Right renal pelvis (tissue), 4 donors: ENCODE data around the gene UBL7. TPM values are rescaled to one million over a fixed set of nuclear protein-coding genes. Genes with fewer than 3 reads are reported as not detected.
"Not testable (repeated sequence)": the region's sequence is repeated elsewhere in the genome, so short reads cannot be mapped to it uniquely, and the experiment has no call there.

Source experiments
- DNase-seq, 4 donors: peaks; one replicate each; pipeline ENCODE4 v3.0.0-alpha.2; 2013; ENCODE audit warnings: low read depth in 4 of 4, low spot score in 3 of 4, missing footprints in 1 of 4
- polyA plus RNA-seq, 4 donors: library from polyadenylated mRNA; unstranded; fragments of 120-200 nt; gene quantifications; one replicate each; pipeline ENCODE4 v1.2.1, GENCODE V29; 2013; ENCODE audit not compliant: insufficient read length in 4 of 4

The UBL7 gene
- polyA plus RNA-seq, 4 donors, result 60.4 to 73.9 (median 65.5) TPM

DNA sequence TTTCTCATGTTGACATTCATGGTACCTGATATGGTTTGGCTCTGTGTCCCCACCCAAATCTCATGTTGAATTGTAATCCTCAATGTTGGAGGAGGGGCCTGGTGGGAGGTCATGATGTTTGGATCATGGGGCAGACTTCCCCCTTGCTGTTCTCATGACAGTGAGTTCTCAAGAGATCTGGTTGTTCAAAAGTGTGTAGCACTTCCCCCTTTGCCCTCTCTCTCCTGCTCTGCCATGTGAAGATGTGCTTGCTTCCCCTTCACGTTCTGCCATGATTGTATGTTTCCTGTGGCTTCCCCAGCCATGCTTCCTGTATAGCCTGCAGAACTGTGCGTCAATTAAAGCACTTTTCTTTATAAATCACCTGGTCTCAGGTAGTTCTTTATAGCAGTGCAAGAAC is 3.3 kb upstream of the UBL7 start:
- no peak for DNase-seq

DNA sequence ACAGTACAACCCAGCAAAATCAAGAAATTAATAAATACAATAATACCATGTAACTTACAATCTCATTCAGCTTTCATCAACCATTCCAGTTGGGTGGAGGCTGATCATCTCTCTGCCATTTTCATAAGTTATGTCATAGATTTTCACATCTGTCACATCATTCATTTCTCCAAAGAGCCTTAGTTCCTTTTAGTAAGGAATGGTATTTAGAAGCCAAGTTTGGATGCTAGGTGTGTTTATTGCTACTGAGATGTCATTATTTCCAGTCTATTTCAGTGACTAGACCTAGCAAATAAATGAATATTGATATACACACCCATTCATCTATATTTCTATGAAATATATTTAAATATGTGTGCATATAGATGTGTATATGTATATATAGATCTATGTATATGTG is 2.7 kb upstream of the UBL7 start:
- no peak for DNase-seq

DNA sequence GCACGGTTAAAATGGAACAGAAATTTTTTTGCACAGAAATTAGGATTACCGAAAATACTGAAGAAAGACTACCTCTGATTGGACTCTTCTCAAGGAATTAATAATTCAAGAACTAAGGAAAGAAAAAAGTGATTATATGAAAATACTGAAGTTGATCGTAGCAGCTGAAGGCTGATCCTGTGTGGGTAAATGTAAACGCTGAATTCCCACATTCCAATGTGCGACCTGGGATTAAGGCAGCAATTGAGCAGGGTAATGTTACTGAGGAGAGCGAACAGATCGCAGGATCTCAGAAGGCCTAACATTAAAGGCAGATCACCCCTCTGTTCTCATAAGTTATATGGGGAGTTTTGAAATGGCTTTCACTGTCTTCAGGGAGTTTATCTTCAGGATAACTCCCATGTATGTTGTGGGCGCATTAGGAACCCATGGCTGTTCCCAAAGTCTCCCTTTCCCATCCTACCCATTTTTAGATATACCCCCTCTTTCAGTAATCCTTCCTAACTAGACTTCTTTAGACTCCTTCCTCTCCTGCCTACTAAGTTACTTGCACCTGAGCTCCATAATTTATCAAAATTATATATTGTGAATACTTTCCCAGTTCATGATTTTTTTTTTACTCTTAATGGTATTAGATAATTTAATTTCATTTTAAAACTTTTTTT is 1.0 kb upstream of the UBL7 start:
- peak in 1 of 4 donors; percentile 6 for DNase-seq

DNA sequence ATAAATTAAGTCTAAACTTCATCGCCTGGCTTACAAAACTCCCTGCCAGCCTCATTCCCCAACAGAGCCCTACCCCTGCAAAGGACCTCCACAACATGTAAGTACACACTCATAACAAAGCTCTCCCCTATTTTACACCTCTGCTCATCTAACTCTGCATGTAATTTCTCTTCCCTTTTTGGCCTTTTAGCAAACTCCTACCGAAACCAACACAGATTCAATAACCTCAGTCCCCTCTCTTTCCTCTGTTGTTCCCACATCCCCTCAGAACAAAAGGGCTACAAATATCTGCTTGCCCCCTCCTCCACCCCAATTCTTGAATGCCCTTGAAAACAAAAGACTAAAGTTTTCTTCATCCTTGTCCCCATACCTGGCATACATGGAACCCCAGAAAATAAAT is 662 bp downstream of the UBL7 start:
- no peak for DNase-seq

DNA sequence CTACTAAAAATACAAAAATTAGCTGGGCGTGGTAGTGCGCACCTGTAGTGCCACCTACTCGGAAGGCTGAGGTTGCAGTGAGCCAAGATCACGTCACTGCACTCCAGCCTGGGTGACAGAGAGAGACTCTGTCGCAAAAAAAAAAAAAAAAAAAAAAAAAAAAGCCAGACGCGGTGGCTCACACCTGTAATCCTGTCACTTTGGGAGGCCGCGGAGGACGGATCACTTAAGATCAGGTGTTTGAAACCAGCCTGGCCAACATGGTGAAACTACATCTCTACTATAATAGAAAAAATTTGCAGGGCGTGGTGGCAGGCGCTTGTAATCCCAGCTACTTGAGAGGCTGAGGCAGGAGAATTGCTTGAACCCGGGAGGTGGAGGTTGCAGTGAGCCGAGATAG is 1.2 kb downstream of the UBL7 start:
- not testable (repeated sequence) for DNase-seq

DNA sequence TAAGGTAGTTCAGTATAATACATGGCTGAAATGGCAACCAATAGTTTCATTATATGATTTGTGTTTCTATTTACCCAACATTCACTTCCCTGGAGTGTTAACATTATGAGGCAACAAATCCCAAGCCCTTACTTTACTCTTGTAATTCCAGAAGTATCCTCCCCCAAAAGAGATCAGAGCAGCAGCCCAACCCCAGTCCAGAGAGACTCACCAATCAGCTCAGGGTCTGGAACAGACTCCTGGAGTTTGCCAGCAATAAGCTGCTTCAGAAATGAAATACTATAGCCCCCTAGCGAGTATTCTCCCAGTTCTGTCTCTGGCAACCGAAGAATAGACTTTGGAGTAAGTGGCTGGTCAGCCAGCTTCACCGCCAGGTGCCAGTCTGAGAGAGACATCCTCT is 2.5 kb downstream of the UBL7 start:
- no peak for DNase-seq

DNA sequence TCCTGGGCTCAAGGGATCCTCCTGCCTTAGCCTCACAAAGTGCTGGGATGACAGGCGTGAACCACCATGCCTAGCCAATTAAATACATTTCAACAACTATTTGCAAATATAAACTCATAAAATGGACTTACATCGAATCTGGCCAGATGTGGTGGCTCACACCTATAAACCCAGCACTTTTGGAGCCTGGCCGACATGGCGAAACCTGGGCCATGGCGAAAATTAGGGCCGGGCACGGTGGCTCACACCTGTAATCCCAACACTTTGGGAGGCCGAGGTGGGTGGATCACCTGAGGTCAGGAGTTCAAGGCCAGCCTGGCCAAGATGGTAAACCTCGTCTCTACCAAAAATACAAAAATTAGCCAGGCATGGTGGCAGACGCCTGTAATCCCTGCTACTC is 3.9 kb downstream of the UBL7 start:
- DNase-seq, result not testable (repeated sequence)

DNA sequence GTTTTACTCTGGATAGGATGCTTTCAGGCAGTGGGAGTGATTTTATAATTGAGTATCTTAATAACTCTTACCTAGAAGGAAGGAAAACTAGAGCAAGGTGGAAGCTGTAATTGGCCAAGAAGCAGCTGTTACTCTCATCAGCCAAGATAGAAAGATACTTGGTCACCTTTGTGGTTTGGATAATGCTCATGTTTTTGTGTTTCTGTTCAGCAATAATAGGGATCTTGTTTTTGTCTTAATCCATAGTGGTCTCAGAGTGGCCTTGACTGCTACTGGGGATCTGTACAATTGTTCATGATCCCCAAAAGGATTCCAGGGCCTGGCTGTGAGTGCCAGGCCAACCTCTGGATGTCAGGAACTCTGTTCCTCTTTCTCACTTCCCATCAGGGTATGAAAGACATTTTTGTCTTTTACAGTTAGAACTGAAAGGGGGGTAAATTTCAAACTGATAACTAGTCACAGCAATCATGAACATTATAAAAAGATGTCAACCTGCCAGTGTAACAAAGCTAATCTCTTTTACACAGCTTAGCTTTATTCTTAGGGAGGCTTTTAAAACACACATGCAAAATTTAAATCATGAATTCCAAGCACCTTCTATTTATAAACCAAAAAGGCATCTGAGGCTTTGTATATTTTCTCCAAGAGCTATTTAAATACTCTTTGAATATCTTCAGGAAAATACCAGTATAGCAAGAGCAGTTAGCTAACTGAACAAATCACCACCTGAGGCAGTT is 6.0 kb downstream of the UBL7 start:
- DNase-seq, result no peak

DNA sequence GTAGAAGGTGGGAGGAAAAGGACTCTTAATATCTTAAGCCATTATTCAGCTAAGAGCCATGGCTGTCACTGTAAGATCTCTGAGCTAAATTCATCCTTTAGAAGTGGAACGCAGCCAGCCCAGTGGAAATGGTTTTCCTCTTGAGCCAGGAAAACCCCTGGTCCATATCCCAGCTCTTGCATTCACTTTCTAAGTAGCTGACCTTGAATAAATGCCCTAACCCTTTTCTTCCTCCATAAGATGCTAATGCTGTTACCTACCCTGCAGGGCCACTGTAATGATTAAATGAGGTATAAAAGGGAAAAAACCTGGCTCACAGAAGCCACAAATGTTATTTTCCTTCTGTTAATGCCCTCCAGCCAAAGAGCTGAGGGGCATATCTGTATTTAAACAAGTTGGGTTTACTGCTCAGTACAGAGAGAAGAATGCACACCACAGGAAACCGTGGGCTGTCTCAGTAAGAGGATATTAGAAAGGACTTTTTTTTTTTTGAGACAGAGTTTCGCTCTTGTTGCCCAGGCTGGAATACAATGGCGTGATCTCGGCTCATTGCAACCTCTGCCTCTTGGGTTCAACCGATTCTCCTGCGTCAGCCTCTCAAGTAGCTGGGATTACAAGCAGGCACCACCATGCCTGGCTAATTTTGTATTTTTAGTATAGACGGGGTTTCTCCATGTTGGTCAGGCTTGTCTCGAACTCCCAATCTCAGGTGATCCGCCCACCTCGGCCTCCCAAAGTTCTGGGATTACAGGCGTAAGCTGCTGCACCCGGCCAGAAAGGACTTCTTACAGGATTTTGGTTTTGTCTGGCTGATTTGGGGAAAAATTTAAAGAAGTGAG is 6.8 kb downstream of the UBL7 start:
- no peak for DNase-seq

DNA sequence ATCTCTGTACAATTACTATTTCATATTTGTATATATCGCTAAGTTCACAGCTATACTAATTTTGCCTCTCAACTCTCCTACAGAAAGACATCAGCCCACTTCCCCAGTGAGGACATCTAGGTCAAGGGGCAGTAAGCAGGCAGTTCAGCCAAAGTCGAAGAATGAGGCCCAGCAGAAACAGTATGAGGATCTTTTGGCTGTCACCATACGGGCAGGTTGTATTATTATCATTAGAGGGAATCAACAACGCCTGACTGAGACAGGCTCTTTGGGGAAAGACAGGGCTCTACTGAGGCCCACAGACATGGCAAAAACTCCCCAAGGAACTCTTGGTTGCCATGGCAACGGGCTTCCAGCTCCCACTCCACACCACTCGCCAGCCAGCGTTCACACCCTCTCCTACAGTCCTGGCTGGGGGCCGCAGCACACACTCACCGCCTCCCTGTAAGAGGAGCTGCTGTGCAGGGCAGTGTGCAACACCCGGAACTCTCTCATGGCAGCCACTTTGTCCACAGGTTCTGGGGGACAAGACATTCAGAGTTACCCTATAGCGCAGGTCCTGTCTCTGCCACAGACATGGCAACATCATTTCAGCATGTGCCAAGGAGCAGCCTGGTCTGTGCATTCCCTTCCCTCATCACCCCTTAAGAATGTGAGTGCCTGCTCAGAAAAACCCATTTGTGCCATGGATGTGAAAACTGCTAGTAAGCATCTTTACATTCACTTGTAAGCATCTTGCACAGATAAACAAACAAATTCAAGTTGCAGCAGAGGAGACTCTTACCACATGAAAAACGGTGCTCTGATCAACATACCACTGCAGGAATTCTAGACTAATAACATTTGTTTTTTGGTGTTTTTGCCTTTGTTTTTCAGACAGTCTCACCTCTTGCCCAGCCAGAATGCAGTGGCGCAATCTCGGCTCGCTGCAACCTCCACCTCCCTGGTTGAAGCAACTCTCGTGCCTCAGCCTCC is 8.8 kb downstream of the UBL7 start:
- DNase-seq, result no peak

DNA sequence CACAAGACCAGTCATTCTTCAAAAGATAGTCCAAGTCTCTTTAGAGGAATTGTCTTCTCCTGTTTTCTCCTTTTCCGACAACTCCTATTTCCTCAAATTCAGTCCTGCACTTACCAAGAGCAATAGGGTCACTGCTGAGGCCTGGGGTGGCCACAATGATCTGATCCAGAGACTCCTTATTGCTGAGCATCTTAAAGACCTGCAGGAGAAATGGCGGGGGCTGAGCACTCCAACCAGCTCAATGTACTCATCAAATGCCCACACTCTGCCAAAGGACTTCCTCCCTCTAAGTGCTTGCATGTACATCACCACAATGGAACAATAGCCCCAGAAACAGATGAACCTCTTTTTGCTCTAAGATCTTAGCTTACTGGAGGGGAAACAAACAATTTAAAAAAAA is 9.6 kb downstream of the UBL7 start:
- no peak for DNase-seq

DNA sequence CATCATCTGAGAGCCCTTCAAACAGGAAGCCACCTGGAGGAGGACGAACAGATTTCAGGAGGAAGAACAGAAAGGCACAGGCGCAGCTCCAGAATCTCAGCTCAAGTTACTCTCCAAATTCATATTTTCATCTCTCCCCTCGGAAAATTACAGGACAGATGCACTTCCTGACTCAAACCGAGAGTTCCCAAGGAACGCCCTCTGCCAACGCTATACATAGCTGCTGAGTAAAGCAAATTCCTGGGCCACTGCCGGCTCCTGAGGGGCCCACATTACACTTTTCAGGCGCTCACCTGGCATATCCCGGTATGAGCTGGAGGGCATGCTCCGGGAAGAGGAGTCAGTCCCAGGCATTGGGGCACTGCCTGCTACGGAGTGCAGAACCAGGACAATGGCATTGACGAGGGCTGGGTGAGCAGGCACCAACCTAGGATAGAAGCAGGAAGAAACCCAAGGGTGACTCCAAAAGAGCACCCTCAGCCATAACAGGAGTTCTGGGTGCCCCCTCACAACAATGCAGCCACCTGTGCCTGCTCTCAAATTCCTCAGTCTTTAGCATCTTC is 11.2 kb downstream of the UBL7 start:
- DNase-seq, result no peak

DNA sequence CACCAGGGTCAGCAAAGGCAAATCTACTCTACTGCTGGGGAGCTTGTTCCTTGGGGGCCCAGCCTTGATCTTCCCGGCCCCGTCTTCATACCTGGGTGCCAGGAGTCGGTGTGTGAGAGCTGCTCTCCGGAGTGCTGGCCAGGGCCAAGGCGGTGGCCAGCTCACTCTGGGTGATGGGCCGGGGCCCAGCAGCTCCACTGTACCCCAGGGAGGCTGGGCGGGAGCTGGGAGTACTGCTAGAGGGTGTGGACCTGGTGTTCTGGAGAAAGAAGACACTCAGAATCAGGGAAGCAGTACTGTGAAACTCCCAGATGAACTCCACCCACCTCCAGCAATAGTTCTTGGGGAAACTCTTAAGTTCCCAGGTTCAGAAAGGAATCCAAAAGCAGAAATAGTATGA is 11.9 kb downstream of the UBL7 start:
- no peak for DNase-seq

DNA sequence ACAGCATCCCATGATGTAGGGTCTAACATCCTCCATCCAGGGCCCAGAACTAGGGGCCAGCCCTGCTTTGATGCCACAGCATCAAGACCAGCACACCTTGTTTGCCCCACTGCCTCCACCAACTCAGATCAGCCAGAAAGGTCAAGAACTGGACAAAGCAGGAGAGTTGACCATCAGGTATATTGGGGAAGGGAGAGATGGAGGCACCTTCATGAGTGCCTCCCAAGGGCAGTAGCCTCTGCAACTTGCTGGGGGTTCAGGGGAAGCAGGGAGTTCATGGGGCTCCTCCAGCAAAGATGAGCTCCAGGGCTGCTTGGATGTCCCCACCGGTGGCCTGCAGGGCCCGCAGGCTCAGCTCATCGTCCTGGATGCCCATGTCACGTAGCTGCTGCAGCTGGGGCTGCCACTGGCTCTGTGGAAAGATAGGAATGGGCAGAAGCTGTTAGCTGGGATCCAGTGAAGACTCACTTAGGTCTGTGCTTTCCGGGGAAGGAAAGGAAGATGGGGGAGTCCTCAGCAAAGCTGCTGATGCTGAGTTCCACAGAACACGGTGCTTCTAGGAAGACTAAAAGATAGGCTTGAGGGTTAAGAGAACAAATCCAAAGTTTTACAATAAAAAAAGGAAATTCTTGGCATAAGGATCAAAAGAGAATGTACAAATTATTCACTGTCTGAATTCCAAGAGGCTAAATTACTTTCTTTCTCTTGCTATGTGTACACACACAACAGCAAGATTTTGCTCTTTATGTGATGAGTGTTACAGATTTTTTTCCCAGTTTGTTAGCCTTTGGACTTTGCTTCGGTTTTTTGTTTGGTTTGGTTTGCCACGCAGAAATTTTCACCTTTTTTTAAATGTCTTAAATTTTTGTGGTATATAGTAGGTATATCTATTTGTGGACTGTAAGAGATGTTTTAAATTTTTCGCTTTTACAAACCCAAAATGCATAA is 14.9 kb downstream of the UBL7 start:
- no peak for DNase-seq

DNA sequence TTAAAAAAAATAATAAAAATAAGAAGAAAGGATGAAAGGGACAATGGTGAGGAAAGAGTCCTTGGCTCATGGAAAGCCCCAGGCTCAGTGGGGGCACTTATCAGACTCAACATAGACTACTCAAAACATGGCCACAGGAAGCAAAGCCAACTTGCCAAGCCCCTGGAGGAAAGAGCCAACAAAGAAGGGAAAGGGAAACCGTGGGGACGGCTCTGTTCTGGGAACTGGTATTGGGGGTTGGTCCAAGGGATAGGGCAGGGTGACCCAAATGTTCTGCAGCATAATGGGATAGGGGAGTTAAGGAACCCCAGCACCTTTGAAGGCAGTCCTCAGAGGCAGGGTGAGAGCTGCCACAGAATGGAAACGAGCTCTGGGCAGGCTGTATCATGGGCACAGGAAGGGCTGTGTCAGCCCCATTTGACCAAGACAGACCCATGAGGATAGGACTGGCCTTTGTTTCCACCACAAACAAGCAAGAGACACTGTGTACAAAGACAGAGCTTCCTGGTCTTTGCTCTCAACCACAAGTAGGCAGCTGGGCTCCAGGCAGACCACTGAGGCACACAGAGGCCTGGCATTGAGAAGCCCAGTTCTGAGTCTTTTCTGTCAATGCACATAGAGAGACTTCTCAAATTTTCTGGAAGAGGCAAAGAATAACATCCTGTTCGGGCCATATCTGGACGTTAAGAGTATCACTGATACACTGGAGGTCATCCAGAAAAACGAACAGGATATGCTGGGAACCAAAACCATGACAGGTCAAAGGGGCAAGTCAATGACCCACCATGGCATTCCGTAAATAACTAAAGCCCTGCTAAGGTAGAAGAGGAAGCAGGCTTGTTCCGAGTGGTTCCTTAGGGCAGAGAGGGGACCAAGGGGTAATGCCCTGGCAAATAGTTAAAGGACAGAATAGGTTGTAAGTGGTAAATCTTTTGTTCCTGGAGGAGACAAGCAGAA is 16.6 kb downstream of the UBL7 start:
- no peak for DNase-seq

DNA sequence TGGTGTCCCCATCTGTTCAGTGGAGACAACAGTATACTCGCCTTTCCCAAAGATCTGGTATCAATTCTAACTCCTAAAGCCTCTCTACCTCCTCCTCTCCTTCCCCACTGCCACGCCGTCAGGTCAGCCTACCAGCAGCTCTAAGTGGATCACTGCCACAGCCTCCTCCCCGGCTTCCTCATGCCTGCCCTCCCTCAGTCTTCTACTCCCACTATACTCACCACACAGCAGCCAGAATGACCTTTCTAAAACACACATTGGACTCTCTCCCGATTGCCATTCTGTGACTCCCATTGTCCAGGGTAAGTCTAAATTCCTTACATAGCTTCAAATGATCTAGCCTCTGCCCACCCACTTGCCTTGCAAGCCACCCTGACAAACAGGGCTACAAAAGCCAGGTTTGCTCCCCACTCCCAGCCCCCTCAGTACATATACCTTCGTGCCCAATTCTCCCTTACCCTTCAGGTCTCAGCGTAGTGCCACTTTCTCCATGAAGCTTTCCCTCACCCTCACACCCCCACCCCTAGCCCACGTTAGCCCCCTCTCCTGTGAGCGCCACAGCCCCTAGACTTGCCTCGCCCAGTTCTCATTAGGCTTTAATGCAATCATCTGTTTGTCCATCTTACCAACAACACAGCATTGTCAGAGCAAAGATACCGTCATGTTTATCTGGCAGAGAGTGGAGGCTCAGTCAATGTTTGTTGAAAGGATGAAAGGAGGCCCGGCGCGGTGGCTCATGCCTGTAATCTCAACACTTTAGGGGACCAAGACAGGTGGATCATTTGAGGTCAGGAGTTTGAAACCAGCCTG is 17.7 kb downstream of the UBL7 start:
- DNase-seq, result no peak

DNA sequence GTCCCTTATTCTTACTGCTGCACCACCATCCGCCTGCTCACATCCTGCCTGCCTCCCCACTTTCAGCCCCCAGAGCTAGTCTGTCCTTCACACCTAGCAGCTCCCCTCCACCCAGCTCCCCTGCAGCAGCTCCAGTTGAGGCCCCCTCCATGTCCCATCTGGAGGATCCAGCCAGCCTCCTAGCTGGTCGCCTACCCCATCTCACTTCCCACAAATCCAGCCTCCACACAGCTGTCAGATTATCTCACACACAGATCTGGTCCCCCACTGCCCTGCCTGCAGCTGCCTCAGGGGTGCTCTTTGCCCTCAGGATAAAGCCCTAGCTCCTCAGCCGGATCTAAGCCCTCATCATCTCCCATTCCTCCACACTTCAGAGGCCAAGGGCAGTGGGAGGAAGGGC is 18.4 kb downstream of the UBL7 start:
- no peak for DNase-seq
